ENCODE results near the gene MYH6.

The MYH6 gene

DNA sequence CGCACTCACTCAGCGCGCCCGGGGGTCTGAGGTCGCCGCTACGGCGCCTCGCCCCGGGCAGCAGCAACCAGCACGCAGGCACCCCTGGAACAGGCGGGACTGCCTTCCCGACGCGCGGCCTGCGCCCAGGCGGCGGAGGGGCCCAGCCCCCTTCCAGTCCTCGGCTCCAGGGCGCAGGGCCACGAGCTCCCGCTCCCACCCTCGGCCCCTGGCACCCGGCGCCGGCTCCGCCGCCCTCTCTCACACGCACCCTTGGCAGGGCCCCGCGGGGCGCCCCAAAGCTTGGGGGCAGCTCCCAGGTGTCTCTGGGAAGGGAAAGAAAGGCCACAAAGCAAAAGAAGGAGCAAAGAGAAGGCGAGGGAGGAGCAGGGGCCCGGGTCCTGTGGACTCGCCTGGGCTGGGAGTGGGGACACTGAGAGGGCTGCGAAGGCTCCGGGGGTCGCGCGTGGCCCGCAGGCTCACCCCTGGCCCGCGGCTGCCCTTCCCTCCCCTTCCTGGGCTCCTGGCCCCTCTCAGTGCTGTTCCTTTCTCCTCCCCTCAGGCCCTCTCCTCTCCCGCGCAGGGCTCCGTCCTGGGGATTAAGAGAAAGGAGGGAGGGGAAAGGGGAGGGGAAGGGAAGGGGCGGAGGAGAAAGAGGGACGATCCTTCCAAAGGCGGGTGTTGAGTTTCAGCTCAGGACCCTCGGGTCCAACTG, 42.2 kb downstream of the MYH6 start:
- Mint-ChIP-seq H3K27ac (no peak overlapping the region), H3K4me3 (no peak overlapping the region), H3K9me3 (no peaks in the 10 kb centered on the region), H3K4me1 (no peaks in the 10 kb centered on the region), H3K36me3 (no peaks in the 10 kb centered on the region), H3K27me3 (peaks cover 18% of the 10 kb centered on the region)

DNA sequence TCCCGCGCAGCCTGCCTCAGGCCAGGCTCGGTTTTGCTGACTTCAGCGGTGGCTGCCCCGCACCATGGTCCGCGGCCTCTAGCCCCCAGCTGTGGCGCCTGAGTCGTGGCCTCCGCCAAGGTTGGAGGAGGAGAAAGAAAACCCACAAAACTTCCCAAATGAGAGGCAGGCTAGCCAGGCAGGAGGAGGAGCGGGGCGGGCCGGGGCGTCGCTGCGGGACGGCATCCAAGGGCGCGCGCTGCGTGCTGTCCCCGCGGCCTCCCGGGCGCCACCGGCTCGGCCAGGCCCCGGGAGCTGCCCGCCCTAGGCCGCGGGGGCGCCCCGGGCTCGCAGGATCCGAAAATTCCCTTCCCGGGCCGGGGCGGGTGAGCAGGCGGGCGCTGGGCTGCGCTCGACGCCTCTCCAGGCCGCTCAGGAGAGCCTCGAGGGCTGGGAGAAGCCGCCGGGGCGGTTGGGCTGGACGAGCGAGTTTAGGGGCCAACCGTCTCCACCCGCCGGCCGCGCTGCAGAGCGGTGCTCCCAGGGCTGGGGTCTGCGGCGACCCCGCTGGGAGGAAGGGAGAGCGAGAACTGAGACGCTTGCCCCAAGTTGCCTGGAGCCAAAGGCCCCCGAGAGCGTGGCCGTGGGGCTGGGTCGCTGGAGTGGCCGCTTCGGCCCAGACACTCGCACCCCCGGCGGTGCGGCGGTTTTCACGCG, 42.9 kb downstream of the MYH6 start, which contains the start of gene EFS:
EFS (minus strand) TSS at position 137 of the 696 bp plus-strand sequence. CDS start 147 bp downstream, outside the sequence.
- H3K27ac Mint-ChIP-seq, result no peak within 1 kb of the TSS
- H3K4me1 Mint-ChIP-seq, result no peaks in the 10 kb centered on the region
- no peaks in the 10 kb centered on the region for H3K9me3 Mint-ChIP-seq
- H3K4me3 Mint-ChIP-seq, result no peak within 1 kb of the TSS
- H3K27me3 Mint-ChIP-seq, result peaks cover 18% of the 10 kb centered on the region
- H3K36me3 Mint-ChIP-seq, result no peaks in the 10 kb centered on the region

DNA sequence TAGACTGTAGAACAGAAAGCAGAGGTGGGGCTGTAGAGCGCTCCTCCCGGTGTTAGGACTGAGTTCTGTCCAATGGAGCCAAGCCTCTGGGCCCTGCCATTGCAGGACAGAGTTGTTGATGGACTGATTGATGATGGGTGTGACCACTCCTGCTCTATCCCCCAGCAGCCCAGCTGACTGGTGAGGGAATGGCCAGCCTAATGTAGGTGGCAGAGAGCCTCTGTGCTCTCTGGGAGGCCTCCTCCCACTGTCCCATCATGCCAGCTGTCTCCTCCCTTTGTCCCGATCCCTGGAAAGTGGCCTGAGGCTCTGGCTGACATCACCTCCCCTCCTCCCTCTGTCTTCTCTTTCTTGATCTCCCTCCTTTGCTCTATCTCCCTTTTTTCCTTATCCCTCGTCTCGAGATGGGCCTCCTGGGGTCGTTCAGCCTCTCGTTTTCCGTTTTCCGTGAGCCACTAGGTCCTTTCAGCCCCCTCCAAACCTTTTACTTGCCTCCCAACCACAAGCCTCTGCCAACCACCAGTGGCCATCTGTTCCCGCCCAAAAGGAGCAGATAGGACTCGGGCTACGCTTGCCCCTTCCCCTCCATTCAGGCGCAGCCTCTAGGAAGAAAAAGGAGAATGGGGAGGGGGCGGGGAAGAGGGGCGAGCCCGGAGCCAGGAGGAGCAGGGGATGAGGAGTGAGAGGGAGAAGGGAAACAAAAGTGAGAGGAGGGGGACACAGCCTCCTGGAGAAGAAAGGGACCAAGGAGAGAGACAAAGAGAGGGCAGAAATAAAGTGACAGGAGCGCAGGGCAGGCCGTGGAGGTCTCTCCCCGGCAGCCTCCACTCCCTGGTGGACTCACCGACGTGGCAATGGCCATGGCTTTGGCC, 43.7 kb downstream of the MYH6 start:
- Mint-ChIP-seq H3K9me3 (no peaks in the 10 kb centered on the region), H3K4me3 (no peak overlapping the region), H3K36me3 (no peaks in the 10 kb centered on the region), H3K4me1 (no peaks in the 10 kb centered on the region), H3K27me3 (peaks cover 18% of the 10 kb centered on the region), H3K27ac (no peak overlapping the region)

DNA sequence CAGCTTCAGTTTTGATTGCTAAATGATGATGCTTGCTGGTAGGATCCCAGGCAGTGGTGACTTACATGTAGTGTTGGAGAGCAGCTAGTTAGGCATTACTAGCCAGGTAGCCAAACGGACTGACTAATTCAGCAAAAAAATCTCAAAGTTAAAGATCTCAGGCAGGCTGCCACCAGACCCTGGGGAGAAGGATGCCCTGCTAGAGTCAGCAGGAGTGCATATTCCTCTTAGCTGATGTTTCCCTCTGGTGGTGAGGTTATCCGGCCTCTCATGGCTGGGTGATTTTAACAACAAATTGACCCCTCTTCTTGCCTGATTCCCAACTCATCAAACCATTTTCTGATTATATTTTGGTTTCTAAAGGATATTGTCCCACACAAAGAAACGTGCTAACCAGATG, 45.9 kb downstream of the MYH6 start:
- Mint-ChIP-seq H3K9me3 (no peaks in the 10 kb centered on the region), H3K27me3 (peaks cover 15% of the 10 kb centered on the region), H3K27ac (no peak overlapping the region), H3K4me3 (no peak overlapping the region), H3K4me1 (no peaks in the 10 kb centered on the region), H3K36me3 (no peaks in the 10 kb centered on the region)

DNA sequence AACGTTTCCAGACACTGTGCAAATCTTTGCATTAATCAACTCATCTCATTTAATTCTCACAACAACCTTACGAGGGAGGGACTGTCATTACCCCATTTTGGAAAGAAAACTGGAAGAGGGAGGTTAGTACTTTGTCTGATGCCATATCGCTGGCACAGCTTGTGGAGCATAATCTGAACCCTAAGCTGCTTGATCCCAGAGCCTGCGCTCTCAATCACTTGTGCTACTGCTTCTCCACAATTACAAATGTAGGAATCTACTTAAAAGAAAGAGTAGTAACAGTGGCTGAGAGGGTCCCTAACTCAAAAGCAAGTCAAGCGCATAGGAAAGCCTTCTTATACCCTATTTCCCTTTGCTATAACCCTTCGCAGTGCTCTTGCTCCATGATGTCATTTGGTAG, 46.3 kb downstream of the MYH6 start:
- Mint-ChIP-seq H3K27me3 (peaks cover 10% of the 10 kb centered on the region), H3K27ac (no peak overlapping the region), H3K36me3 (no peaks in the 10 kb centered on the region), H3K4me1 (no peaks in the 10 kb centered on the region), H3K4me3 (no peak overlapping the region), H3K9me3 (no peaks in the 10 kb centered on the region)

DNA sequence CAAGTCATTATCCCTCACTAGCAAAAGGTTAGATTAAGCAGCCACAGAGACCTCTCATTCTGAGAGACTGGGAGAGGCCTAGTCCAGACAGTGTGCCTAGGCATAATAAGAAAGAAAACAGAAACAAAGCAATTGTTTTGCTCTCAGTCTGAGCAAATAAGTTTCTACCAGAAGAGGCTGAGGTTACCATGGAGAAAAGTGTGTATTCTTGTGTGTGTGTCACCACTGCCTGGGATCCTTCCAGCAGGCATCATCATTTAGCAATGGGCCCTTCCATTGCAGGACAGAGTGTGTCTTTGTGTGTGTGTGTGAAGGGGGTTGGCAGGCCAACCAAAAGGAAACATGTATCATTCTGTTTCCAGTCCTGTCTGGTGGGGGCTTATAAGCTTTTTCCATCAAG, 46.8 kb downstream of the MYH6 start:
- Mint-ChIP-seq H3K36me3 (no peaks in the 10 kb centered on the region), H3K27ac (no peak overlapping the region), H3K4me1 (no peaks in the 10 kb centered on the region), H3K4me3 (no peak overlapping the region), H3K27me3 (peaks cover 7% of the 10 kb centered on the region), H3K9me3 (no peaks in the 10 kb centered on the region)

DNA sequence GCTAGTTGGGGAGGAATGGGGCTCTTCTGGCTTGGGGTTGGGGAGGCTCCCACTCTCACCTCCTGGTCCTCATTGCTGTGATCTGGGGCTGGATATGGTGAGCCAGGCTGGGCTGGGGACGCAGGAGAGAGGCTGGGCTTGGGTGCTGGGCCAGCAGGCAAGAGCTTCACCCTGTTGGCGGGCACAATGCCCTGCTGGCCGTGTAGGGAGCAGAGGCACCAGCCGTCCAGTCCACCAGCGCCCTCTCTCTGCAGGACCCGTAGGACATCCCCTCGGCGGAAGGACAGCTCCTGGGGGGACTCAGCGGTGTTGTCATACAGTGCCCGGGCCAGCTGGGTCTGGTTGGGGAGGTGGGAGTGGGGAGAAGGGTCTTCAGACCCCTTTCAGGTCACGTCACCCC, 47.6 kb downstream of the MYH6 start:
- H3K36me3 Mint-ChIP-seq, result no peaks in the 10 kb centered on the region
- no peak overlapping the region for H3K4me3 Mint-ChIP-seq
- no peak overlapping the region for H3K27ac Mint-ChIP-seq
- no peaks in the 10 kb centered on the region for H3K9me3 Mint-ChIP-seq
- H3K4me1 Mint-ChIP-seq, result no peaks in the 10 kb centered on the region
- peaks cover 7% of the 10 kb centered on the region for H3K27me3 Mint-ChIP-seq

DNA sequence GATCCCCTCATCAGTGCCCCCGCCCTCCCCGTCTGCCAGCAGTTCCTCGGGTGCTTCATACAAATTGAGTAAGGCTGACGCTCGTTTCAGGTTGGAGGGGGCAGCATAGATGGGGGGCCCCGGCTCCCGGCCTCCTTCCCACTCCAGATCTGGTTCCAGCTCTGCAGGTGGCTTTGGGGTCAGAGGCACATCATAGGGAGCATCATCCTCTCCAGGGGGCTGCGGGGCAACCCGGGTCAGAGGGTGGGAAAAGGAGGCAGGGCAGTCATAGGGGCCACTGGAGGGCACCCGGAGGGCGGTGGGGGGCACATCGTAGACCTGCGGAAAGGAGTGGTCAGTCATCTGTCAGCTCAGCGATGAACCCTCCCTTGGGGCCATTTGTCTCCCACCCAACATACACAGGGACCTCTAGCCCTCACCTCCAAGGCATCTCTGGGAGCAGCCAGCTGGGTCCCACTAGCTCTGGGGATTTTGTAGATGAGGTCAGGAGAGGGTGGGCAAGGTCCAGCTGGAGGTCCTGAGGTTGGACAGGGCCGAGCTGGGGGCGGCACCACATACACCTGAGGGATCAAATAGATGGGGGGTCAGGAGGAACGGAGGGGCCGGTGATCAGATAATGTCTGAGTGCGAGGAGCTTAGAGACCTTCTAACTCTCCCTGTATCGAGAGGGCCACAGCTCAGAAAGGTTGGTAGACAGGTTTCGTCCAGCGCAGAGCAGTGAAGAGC, 48.2 kb downstream of the MYH6 start:
- Mint-ChIP-seq H3K9me3 (no peaks in the 10 kb centered on the region), H3K27ac (no peak overlapping the region), H3K27me3 (peaks cover 7% of the 10 kb centered on the region), H3K4me1 (no peaks in the 10 kb centered on the region), H3K36me3 (no peaks in the 10 kb centered on the region), H3K4me3 (no peak overlapping the region)

DNA sequence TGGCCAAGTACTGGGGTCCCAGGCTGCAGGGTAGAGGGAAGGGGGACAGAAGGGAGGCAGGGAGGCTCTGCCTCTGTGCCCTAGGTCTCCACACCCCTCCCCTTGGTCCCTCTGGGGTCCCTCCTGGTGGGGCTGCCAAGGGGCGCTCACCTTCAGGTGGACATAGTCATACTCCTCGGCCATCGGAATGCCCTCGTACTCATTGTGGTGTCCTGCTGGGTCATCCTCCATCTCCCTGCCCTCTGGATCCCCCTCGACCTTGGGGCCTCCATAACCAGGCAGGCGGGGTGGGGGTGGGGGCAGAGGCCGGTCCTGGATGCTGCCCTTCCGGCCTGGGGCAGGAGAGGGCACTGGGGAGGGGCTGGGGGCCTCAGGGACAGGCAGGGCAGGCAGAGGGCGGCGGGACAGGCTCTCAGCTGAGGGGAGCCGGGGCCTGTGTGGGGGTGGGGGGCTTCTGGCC, 48.9 kb downstream of the MYH6 start:
- no peaks in the 10 kb centered on the region for H3K4me1 Mint-ChIP-seq
- no peak overlapping the region for H3K4me3 Mint-ChIP-seq
- no peaks in the 10 kb centered on the region for H3K9me3 Mint-ChIP-seq
- no peak overlapping the region for H3K27ac Mint-ChIP-seq
- peaks cover 1% of the 10 kb centered on the region for H3K27me3 Mint-ChIP-seq
- no peaks in the 10 kb centered on the region for H3K36me3 Mint-ChIP-seq

DNA sequence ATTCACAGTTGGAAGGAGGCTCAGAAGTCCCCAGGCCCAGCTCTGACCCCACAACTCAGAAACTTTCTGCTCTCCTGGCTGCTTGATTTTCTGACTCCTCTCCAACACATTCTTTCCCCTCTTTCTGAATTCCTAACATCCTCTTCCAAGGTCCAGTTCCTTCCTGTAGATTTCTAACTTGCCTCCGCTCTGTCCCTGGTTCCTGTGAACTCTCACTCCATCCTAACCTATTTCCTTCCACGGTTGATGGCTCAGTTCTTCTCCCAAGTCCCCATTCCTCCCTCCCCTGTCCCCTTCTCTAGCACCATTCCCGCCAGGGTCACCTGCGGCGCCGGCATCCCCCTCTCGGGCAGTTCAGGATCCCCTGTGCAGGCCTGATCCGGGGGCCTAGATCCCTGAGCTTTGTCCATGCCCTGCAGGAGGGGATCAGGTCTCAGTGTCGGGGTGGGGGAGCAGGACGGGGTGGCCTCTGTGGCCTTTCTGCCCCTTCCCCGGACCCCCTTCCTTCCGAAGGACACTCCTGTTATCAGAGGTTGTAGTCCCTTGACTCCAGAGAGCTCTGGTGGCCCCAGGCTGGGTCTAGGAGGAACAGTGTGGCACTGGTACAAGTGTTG, 49.4 kb downstream of the MYH6 start:
- H3K36me3 Mint-ChIP-seq, result no peaks in the 10 kb centered on the region
- H3K4me1 Mint-ChIP-seq, result peaks cover 1% of the 10 kb centered on the region
- no peaks in the 10 kb centered on the region for H3K9me3 Mint-ChIP-seq
- H3K27ac Mint-ChIP-seq, result no peak overlapping the region
- H3K27me3 Mint-ChIP-seq, result peaks cover 1% of the 10 kb centered on the region
- no peak overlapping the region for H3K4me3 Mint-ChIP-seq

DNA sequence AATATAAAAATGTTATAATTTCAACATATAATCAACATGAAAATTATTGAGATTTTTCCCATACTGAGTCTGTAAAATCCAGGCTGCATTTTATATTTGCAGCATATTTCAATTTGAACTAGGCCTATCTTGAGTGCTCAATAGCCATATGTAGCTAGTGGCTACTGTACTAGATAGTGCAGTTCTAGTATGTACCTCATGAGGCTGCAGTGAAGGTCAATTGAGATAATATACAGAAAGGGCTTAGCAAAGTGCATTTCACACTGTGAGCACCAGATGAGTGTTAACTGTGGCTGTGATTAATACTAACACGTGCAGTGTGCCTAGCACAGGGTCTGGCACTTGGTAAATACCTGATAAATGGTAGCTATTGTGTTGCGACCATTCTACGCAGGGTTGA, 50.0 kb downstream of the MYH6 start:
- H3K9me3 Mint-ChIP-seq, result no peaks in the 10 kb centered on the region
- H3K36me3 Mint-ChIP-seq, result no peaks in the 10 kb centered on the region
- H3K27me3 Mint-ChIP-seq, result peaks cover 1% of the 10 kb centered on the region
- H3K4me1 Mint-ChIP-seq, result peaks cover 8% of the 10 kb centered on the region
- H3K4me3 Mint-ChIP-seq, result no peak overlapping the region
- no peak overlapping the region for H3K27ac Mint-ChIP-seq

DNA sequence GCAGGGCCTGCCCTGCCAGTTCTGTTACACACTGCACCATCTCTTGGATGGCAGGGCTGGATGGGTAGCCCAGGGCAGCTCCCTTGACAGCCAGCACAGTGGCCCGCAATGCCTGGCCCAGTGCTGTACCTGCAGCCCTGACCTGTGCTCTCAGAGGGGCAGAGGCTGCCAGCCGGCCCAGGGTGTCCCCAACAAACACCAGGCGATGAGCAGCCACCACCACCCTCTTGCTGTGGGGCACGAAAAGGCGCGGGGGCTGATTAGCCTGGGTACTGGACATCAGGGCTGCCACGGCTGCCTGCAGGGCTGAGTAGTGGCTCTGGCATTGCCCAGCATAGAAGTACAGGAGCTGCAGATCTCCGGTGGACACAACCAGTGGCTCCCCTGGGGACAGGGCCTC, 50.8 kb downstream of the MYH6 start:
- Mint-ChIP-seq H3K9me3 (no peaks in the 10 kb centered on the region), H3K27ac (no peak overlapping the region), H3K4me1 (peaks cover 11% of the 10 kb centered on the region), H3K27me3 (peaks cover 1% of the 10 kb centered on the region), H3K36me3 (no peaks in the 10 kb centered on the region), H3K4me3 (no peak overlapping the region)

DNA sequence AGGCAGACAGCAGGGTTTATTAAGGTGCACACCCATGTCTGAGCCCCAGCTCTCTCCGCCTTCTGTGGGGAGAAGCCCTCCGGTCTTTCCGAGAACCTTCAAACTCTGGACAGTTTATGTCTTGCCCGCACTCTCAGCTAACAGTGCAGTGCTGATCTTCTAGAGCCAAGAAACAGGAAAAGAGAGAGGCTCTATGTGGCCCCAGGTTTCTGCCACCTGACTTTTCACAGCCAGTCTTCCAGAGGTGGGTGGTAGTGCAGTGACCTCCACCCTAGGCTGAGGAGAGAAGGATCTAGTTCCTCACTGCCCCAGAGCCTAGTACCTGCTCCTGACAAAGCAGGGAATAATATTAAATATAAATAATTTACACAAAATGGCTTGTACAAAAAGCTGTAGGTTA, 51.4 kb downstream of the MYH6 start:
- Mint-ChIP-seq H3K27ac (no peak overlapping the region), H3K9me3 (no peaks in the 10 kb centered on the region), H3K4me1 (peaks cover 11% of the 10 kb centered on the region), H3K36me3 (no peaks in the 10 kb centered on the region), H3K27me3 (peaks cover 1% of the 10 kb centered on the region), H3K4me3 (no peak overlapping the region)

DNA sequence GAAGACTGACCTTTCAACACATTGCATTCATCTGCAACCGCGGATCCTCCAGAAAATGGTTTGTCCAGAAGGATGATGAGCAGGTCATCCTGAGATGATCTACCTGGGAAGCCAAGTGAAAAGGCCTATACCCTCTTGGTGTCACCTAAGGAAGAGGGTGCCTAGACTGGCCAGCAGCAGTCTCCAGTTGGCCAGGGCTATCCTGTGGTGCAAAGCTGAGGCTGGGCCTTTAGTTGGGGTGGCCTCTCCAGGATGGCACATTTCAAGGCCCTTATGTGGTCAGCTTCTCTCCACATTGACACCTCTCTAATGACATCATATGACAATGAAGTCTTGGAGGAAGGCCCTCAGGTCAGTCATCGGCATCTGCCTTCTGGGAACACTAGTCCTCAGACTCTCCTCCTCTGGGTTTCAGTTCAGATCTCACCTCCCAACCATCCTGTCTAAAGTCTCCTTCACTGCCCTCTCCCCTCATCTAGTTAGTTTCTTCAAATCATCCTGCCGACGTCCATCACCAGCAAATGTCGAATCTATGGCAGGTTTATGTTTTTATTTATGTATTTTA, 52.1 kb downstream of the MYH6 start:
- Mint-ChIP-seq H3K27me3 (peaks cover 1% of the 10 kb centered on the region), H3K9me3 (no peaks in the 10 kb centered on the region), H3K36me3 (no peaks in the 10 kb centered on the region), H3K4me3 (no peak overlapping the region), H3K27ac (no peak overlapping the region), H3K4me1 (peaks cover 16% of the 10 kb centered on the region)

DNA sequence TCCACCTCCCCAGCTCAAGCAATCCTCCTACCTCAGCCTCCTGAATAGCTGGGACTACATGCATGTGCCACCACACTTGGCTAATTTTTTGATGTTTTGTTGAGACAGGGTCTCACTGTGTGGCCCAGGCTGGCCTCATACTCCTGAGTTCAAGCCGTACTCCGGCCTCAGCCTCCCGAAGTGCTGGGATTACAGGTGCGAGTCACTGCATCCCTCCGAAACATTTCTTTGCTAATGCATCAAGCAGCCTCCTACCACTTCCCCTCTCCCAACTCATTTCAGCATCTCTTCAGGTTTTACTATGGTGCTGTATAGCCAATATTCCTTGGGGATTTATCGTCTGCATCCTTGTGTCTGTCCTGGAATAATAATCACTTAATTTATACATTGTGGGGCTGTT, 53.1 kb downstream of the MYH6 start:
- no peaks in the 10 kb centered on the region for H3K9me3 Mint-ChIP-seq
- H3K36me3 Mint-ChIP-seq, result no peaks in the 10 kb centered on the region
- H3K4me3 Mint-ChIP-seq, result no peak overlapping the region
- peaks cover 21% of the 10 kb centered on the region for H3K4me1 Mint-ChIP-seq
- H3K27ac Mint-ChIP-seq, result no peak overlapping the region
- peaks cover 1% of the 10 kb centered on the region for H3K27me3 Mint-ChIP-seq

Measured in activated naive CD4-positive, alpha-beta T cell treated with anti-CD3 and anti-CD28 coated beads, Interleukin-2, amount 50 U/mL, for 24 hours (primary cell).